Esophagus muscularis mucosa (tissue), 4 donors: ENCODE data around the gene INSM1.

Source experiments
- CTCF ChIP-seq, 3 experiments: fragments of 200-600 bp in 2 of 3; fragments of 450-650 bp in 1 of 3; sonication (generic) in 2 of 3; IDR thresholded peaks; one replicate each; pipeline ENCODE4 v1.5.1; 2017 to 2019; ENCODE audit warnings: antibody characterized with exemption in 3 of 3, mild to moderate bottlenecking in 2 of 3, moderate library complexity in 1 of 3
- EP300 ChIP-seq: sonication (generic); formaldehyde crosslinking; IDR thresholded peaks from one replicate; pipeline ENCODE4 v1.6.1; 2017; ENCODE audit warnings: antibody characterized with exemption
- POLR2AphosphoS5 ChIP-seq, 2 donors: sonication (generic); formaldehyde crosslinking; IDR thresholded peaks; one replicate each; pipeline ENCODE4 v1.6.1; 2017; ENCODE audit warnings: antibody characterized with exemption in 2 of 2

- TF ChIP-seq POLR2AphosphoS5 (IDR thresholded peaks at IDR 0.05), result no peak
- no peak for TF ChIP-seq CTCF (IDR thresholded peaks at IDR 0.05)
- TF ChIP-seq EP300, result no peak
These were observed 5.2 kb downstream of the INSM1 start for GRCh38 chr20:20373091-20373571.
